GM11168 (cell line): ENCODE data around the gene EFTUD2.

Experiments used
- in situ Hi-C: fragments of 300-500 bp; cut with MboI; formaldehyde crosslinking; loops from one replicate; pipeline ENCODE4 v1.12.0; 2022; ENCODE audit warnings: low sequenced_read_pairs; ENCODE audit not compliant: unreplicated experiment

Gene EFTUD2

GRCh38 chr17:44859701-44860100 lies 39.5 kb downstream of the EFTUD2 start:
- in situ Hi-C loops: no loop called here

GRCh38 chr17:44854192-44854591 lies 45.1 kb downstream of the EFTUD2 start:
- in situ Hi-C loops: loop anchor here (5.0 kb wide), 1 partner anchor 72 kb away; no protein-coding TSS in a partner anchor

GRCh38 chr17:44850612-44851011 lies 48.6 kb downstream of the EFTUD2 start:
- in situ Hi-C loops: loop anchor here (5.0 kb wide), 1 partner anchor 68 kb away; no protein-coding TSS in a partner anchor

GRCh38 chr17:44850025-44850424 lies 49.2 kb downstream of the EFTUD2 start:
- in situ Hi-C loops: loop anchor here (5.0 kb wide), 1 partner anchor 68 kb away; no protein-coding TSS in a partner anchor

GRCh38 chr17:44848961-44849489 lies 50.2 kb downstream of the EFTUD2 start:
- in situ Hi-C loops: no loop called here

GRCh38 chr17:44848257-44848795 lies 50.9 kb downstream of the EFTUD2 start:
- in situ Hi-C loops: no loop called here

- in situ Hi-C loops: no loop called here
These were observed 51.7 kb downstream of the EFTUD2 start, which contains the start of gene HIGD1B for GRCh38 chr17:44847586-44847985. Gene HIGD1B, plus strand, starts transcription at chr17:44847883. Its CDS starts 270 bp downstream, at chr17:44848153.

GRCh38 chr17:44846206-44846605 lies 53.0 kb downstream of the EFTUD2 start:
- in situ Hi-C loops: no loop called here

- in situ Hi-C loops: no loop called here
These were observed 54.8 kb downstream of the EFTUD2 start for GRCh38 chr17:44844390-44844830.

- in situ Hi-C loops: no loop called here
These were observed 56.5 kb downstream of the EFTUD2 start for GRCh38 chr17:44842748-44843147.

- in situ Hi-C loops: no loop called here
These were observed 58.3 kb downstream of the EFTUD2 start for GRCh38 chr17:44840936-44841335.

GRCh38 chr17:44840274-44840673 lies 59.0 kb downstream of the EFTUD2 start:
- in situ Hi-C loops: no loop called here

GRCh38 chr17:44837196-44837595 lies 62.0 kb downstream of the EFTUD2 start:
- in situ Hi-C loops: no loop called here

GRCh38 chr17:44832805-44833204 lies 66.4 kb downstream of the EFTUD2 start:
- in situ Hi-C loops: no loop called here

- in situ Hi-C loops: no loop called here
These were observed 67.9 kb downstream of the EFTUD2 start for GRCh38 chr17:44831371-44831770.

GRCh38 chr17:44830359-44831288 lies 68.6 kb downstream of the EFTUD2 start:
- in situ Hi-C loops: no loop called here

- in situ Hi-C loops: no loop called here
These were observed 69.5 kb downstream of the EFTUD2 start, which contains the start of gene GJC1 for GRCh38 chr17:44829523-44830358. Gene GJC1, minus strand, starts transcription at chr17:44830287. Its CDS starts 24,470 bp downstream, at chr17:44805817.

GRCh38 chr17:44828919-44829522 lies 70.2 kb downstream of the EFTUD2 start:
- in situ Hi-C loops: no loop called here

- in situ Hi-C loops: no loop called here
These were observed 71.4 kb downstream of the EFTUD2 start for GRCh38 chr17:44827863-44828262.
